HEK293 (cell line): ENCODE measurements around the gene SLC23A3.

Source experiments
- CTCF ChIA-PET: fragments of 350-600 bp; formaldehyde crosslinking; extraction: SDS; loops from one replicate; lab custom pipeline; 2021; ENCODE audit warnings: antibody characterized with exemption; lab: Yijun Ruan, JAX
- POLR2A ChIA-PET: fragments of 300-600 bp; formaldehyde crosslinking; extraction: SDS; loops from one replicate; lab custom pipeline; 2020; ENCODE audit warnings: antibody characterized with exemption, inconsistent platforms; lab: Yijun Ruan, JAX
- H3K27ac ChIP-seq: fragments of 200-500 bp; sonication (Bioruptor generic); 2 replicates; pipeline ENCODE4 v1.5.1; 2014; ENCODE audit warnings: low read depth, low read length, control low read depth, inconsistent platforms; ENCODE audit errors: extremely low read depth
- H3K36me3 ChIP-seq, 2 experiments: fragments of 200-500 bp in 1 of 2; sonication (Bioruptor generic) in 1 of 2; 1 replicate in 1 of 2; 2 replicates in 1 of 2; pipeline ENCODE4 v1.5.1; 2014 to 2017; ENCODE audit warnings: inconsistent platforms in 2 of 2, low read length in 2 of 2; ENCODE audit not compliant: control insufficient read depth in 2 of 2, insufficient read depth in 1 of 2
- H3K4me1 ChIP-seq: fragments of 200-500 bp; sonication (Bioruptor generic); 2 replicates; pipeline ENCODE4 v1.5.1; 2014; ENCODE audit warnings: mild to moderate bottlenecking, low read length, inconsistent platforms; ENCODE audit not compliant: control insufficient read depth, insufficient read depth
- H3K4me3 ChIP-seq: 2 replicates; pipeline ENCODE4 v1.5.1; 2011; ENCODE audit warnings: low read depth, mild to moderate bottlenecking, control low read depth, low read length, moderate library complexity
- H3K9me3 ChIP-seq: fragments of 200-500 bp; sonication (Bioruptor generic); 2 replicates; pipeline ENCODE4 v1.5.1; 2014; ENCODE audit warnings: low read depth, low read length, inconsistent platforms; ENCODE audit not compliant: control insufficient read depth, insufficient read depth
- FEZF1 ChIP-seq: fragments of 450-650 bp; formaldehyde crosslinking; IDR thresholded peaks from 2 replicates; pipeline ENCODE4 v1.5.1; 2016; ENCODE audit warnings: missing biosample characterization, missing genetic modification characterization
- PRDM2 ChIP-seq: fragments of 450-650 bp; formaldehyde crosslinking; IDR thresholded peaks from 2 replicates; pipeline ENCODE4 v1.5.1; 2016; ENCODE audit warnings: missing biosample characterization, missing genetic modification characterization, borderline replicate concordance
- PRDM4 ChIP-seq: fragments of 450-650 bp; formaldehyde crosslinking; IDR thresholded peaks from 2 replicates; pipeline ENCODE4 v1.5.1; 2017; ENCODE audit warnings: missing biosample characterization, missing genetic modification characterization
- SCRT2 ChIP-seq: fragments of 450-650 bp; formaldehyde crosslinking; IDR thresholded peaks from 2 replicates; pipeline ENCODE4 v1.5.1; 2016; ENCODE audit warnings: missing biosample characterization, missing genetic modification characterization
- SP2 ChIP-seq: fragments of 450-650 bp; formaldehyde crosslinking; IDR thresholded peaks from 2 replicates; pipeline ENCODE4 v1.5.1; 2016; ENCODE audit warnings: missing biosample characterization, missing genetic modification characterization
- TRIM28 ChIP-seq: IDR thresholded peaks from 2 replicates; pipeline ENCODE4 v1.6.1; 2011; ENCODE audit warnings: low read length, control low read depth, borderline replicate concordance
- ZNF157 ChIP-seq: fragments of 450-650 bp; formaldehyde crosslinking; IDR thresholded peaks from 2 replicates; pipeline ENCODE4 v1.5.1; 2016; ENCODE audit warnings: missing biosample characterization, missing genetic modification characterization
- ZNF223 ChIP-seq: fragments of 450-650 bp; formaldehyde crosslinking; IDR thresholded peaks from 2 replicates; pipeline ENCODE4 v1.5.1; 2016; ENCODE audit warnings: missing biosample characterization, missing genetic modification characterization
- ZNF248 ChIP-seq: fragments of 450-650 bp; formaldehyde crosslinking; IDR thresholded peaks from 2 replicates; pipeline ENCODE4 v1.5.1; 2017; ENCODE audit warnings: missing biosample characterization, missing genetic modification characterization
- ZNF280D ChIP-seq: fragments of 450-650 bp; formaldehyde crosslinking; IDR thresholded peaks from 2 replicates; pipeline ENCODE4 v1.5.1; 2016; ENCODE audit warnings: missing biosample characterization, missing genetic modification characterization
- ZNF292 ChIP-seq: fragments of 450-650 bp; formaldehyde crosslinking; IDR thresholded peaks from 2 replicates; pipeline ENCODE4 v1.5.1; 2016; ENCODE audit warnings: low read depth, missing biosample characterization, missing genetic modification characterization, borderline replicate concordance
- ZNF341 ChIP-seq: fragments of 450-650 bp; formaldehyde crosslinking; IDR thresholded peaks from 2 replicates; pipeline ENCODE4; 2016; ENCODE audit warnings: low read depth, missing biosample characterization, missing genetic modification characterization
- ZNF362 ChIP-seq: fragments of 450-650 bp; formaldehyde crosslinking; IDR thresholded peaks from 2 replicates; pipeline ENCODE4 v1.5.1; 2016; ENCODE audit warnings: missing biosample characterization, missing genetic modification characterization
- ZNF37A ChIP-seq: fragments of 450-650 bp; IDR thresholded peaks from 2 replicates; pipeline ENCODE4 v1.5.1; 2018; ENCODE audit warnings: missing biosample characterization, missing genetic modification characterization
- ZNF416 ChIP-seq: fragments of 450-650 bp; formaldehyde crosslinking; IDR thresholded peaks from 2 replicates; pipeline ENCODE4 v1.5.1; 2016; ENCODE audit warnings: missing biosample characterization, missing genetic modification characterization
- ZNF473 ChIP-seq: fragments of 450-650 bp; formaldehyde crosslinking; IDR thresholded peaks from 2 replicates; pipeline ENCODE4 v1.5.1; 2017; ENCODE audit warnings: missing biosample characterization, missing genetic modification characterization
- ZNF510 ChIP-seq: fragments of 450-650 bp; formaldehyde crosslinking; IDR thresholded peaks from 2 replicates; pipeline ENCODE4 v1.5.1; 2018; ENCODE audit warnings: mild to moderate bottlenecking, missing genetic modification characterization, missing biosample characterization; ENCODE audit not compliant: insufficient replicate concordance
- ZNF610 ChIP-seq: fragments of 450-650 bp; formaldehyde crosslinking; IDR thresholded peaks from 2 replicates; pipeline ENCODE4 v1.5.1; 2016; ENCODE audit warnings: missing biosample characterization, missing genetic modification characterization, borderline replicate concordance
- ZNF660 ChIP-seq: fragments of 450-650 bp; IDR thresholded peaks from 2 replicates; pipeline ENCODE4 v1.5.1; 2018; ENCODE audit warnings: missing biosample characterization, mild to moderate bottlenecking, missing genetic modification characterization
- ZNF704 ChIP-seq: fragments of 450-650 bp; formaldehyde crosslinking; IDR thresholded peaks from 2 replicates; pipeline ENCODE4 v1.5.1; 2016; ENCODE audit warnings: missing biosample characterization, missing genetic modification characterization
- ZNF76 ChIP-seq: fragments of 450-650 bp; formaldehyde crosslinking; IDR thresholded peaks from 2 replicates; pipeline ENCODE4; 2016; ENCODE audit warnings: low read depth, missing biosample characterization, missing genetic modification characterization, borderline replicate concordance
- ZNF792 ChIP-seq: fragments of 450-650 bp; formaldehyde crosslinking; IDR thresholded peaks from 2 replicates; pipeline ENCODE4 v1.5.1; 2016; ENCODE audit warnings: missing biosample characterization, missing genetic modification characterization

Gene SLC23A3

GRCh38 chr2:219142329-219142728 is 27.5 kb downstream of the SLC23A3 start:
- Histone ChIP-seq H3K4me1 (0 out of 2 replicates have a peak, but pooled peaks cover 2% of the 10 kb centered on the region), H3K27ac (no peak overlapping the region)
- TF ChIP-seq ZNF510 (tag by site-specific recombination) = no peak
- TF ChIP-seq PRDM4 (tag by site-specific recombination) = no peak
- TF ChIP-seq ZNF660 (tag by site-specific recombination) = no peak
- no peak for TF ChIP-seq ZNF37A (tag by site-specific recombination)
- no peak for TF ChIP-seq ZNF292 (tag by site-specific recombination)
- TF ChIP-seq ZNF248 (tag by site-specific recombination) = no peak
- no peak for TF ChIP-seq ZNF341
- no peak for TF ChIP-seq ZNF157
- no peak for TF ChIP-seq ZNF792
- no peak for TF ChIP-seq ZNF473 (tag by site-specific recombination)
- TF ChIP-seq ZNF610 = no peak
- TF ChIP-seq SCRT2 (tag by site-specific recombination) = no peak
- TF ChIP-seq TRIM28 = no peak
- TF ChIP-seq FEZF1 (tag by site-specific recombination) = no peak
- TF ChIP-seq ZNF362 = no peak
- no peak for TF ChIP-seq ZNF416 (tag by site-specific recombination)
- TF ChIP-seq, all 188 proteins: peak for 0
- H3K36me3 ChIP-seq = peaks cover 0 to 47% of the 10 kb centered on the region in 2 experiments; a peak in 2 of 3 replicates
- ChIA-PET CTCF (interaction anchor here (0.6 to 1.6 kb wide), 5 partner anchors 10 to 112 kb away, joined by 3 to 4 read pairs (median 4); no protein-coding TSS in a partner anchor), POLR2A (no interaction called here)
- no peaks in the 10 kb centered on the region for H3K9me3 ChIP-seq
- H3K4me3 ChIP-seq = no peak overlapping the region

GRCh38 chr2:219140722-219141121 is 29.1 kb downstream of the SLC23A3 start:
- Histone ChIP-seq H3K4me3 (no peak overlapping the region), H3K27ac (no peak overlapping the region), H3K36me3 (peaks cover 0 to 35% of the 10 kb centered on the region in 2 experiments; a peak in 2 of 3 replicates), H3K9me3 (no peaks in the 10 kb centered on the region), H3K4me1 (no peaks in the 10 kb centered on the region)
- POLR2A ChIA-PET = no interaction called here
- CTCF ChIA-PET = interaction anchor here (0.9 to 1.5 kb wide), 2 partner anchors 22 to 111 kb away, joined by 3 to 4 read pairs; no protein-coding TSS in a partner anchor
- TF ChIP-seq PRDM2 (tag by site-specific recombination) (no peak), ZNF280D (tag by site-specific recombination) (no peak), ZNF223 (tag by site-specific recombination) (no peak), ZNF76 (tag by site-specific recombination) (no peak), SP2 (tag by site-specific recombination) (no peak), ZNF704 (tag by site-specific recombination) (no peak)
